Measurements from ENCODE around the gene RUNX3.

DNA sequence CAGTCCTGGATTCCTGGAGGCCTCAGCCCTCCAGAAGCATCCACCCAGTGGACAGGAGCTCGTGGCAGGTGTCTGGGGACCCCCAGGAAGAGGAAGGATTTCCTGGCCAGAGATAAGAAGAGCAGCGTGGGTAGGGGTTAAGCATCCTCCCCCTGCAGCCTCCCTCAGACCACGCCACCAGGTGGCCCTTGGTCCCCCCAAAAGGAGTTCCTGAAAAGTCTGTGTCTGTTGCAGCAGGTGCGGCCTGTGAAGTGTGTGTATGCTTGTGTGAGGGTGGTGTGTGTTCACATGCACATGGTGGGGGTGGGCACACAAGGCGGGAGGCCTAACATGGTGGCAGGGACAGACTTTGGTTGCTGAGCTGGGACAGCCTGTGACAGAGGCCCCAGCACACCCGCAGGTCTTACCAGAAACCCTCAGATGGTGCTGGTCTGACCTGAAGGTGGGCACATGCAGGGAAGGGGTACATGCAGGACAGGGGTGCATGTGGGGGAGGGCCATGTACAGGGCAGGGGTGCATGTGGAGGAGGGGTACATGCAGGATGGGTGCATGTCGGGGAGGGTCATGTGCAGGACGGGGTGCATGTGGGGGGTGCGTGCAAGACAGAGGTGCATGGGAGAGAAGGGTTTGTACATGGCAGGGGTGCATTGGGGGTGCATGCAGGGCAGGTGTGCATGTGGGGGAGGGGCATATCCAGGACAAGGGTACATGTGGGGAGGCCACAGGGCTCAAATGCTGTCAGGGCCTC, 18.2 kb upstream of the RUNX3 start:
- TF ChIP-seq POLR2A (IDR thresholded peaks at IDR 0.05; ENCODE audit: low read depth, low read length) (no peak), POLR2AphosphoS5 (IDR thresholded peaks at IDR 0.05; ENCODE audit: low read depth, low read length) (peak; percentile 54; the same call in 1 of the 2 replicates)

Measured in GM12892 (cell line).